GM18951 (cell line): ENCODE measurements around the gene NOL3.

ENCODE experiments used
- POLR2A ChIP-seq: IDR thresholded peaks from 4 replicates; pipeline ENCODE4 v1.6.1; 2011; ENCODE audit warnings: mild to moderate bottlenecking; ENCODE audit not compliant: insufficient read length, insufficient read depth; ENCODE audit errors: extremely low read depth
- in situ Hi-C: fragments of 300-500 bp; cut with MboI; formaldehyde crosslinking; loops from one replicate; pipeline ENCODE4 v1.12.0; 2022; ENCODE audit warnings: low sequenced_read_pairs, mixed read lengths, inconsistent platforms; ENCODE audit not compliant: unreplicated experiment

Gene NOL3

DNA sequence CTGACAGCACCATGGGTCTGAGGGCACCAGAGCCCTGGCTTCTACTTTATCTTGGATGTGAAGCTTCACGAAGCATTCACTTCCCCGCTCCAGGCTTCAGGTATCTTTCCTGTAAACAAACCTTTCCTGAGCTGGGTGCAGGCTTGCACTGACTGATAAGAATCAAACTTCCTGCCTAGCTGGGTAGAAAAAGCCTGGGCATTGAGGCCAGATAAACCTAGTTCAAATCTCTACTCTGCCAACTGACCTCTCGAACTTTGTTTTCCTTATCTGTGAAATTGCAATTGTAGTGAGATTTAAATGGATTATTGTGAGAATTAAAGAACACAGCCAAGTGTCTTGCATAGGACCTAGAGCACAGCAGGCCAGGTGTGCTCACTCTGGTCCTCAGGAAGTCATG is 53.7 kb downstream of the NOL3 start:
- in situ Hi-C loops = no loop called here
- TF ChIP-seq POLR2A = no peak
